HEK293T (cell line): ENCODE data around the gene NBEA.

ENCODE experiments used
- ARNT ChIP-seq: fragments of 450-650 bp; IDR thresholded peaks from 2 replicates; pipeline ENCODE4 v1.6.1; 2017; ENCODE audit warnings: mild to moderate bottlenecking
- BHLHE40 ChIP-seq: fragments of 450-650 bp; IDR thresholded peaks from 2 replicates; pipeline ENCODE4 v1.6.1; 2016; ENCODE audit warnings: mild to moderate bottlenecking, moderate library complexity, borderline replicate concordance
- ELF4 ChIP-seq: fragments of 450-650 bp; IDR thresholded peaks from 2 replicates; pipeline ENCODE4 v1.6.1; 2017; ENCODE audit warnings: antibody characterized with exemption
- FOXK2 ChIP-seq: fragments of 450-650 bp; IDR thresholded peaks from 2 replicates; pipeline ENCODE4 v1.6.1; 2016; ENCODE audit warnings: mild to moderate bottlenecking
- FOXM1 ChIP-seq: fragments of 450-650 bp; IDR thresholded peaks from 2 replicates; pipeline ENCODE4 v1.6.1; 2017; ENCODE audit warnings: mild to moderate bottlenecking, borderline replicate concordance
- HDGF ChIP-seq: fragments of 450-650 bp; IDR thresholded peaks from 2 replicates; pipeline ENCODE4 v1.6.1; 2017; ENCODE audit warnings: antibody characterized with exemption, borderline replicate concordance
- L3MBTL2 ChIP-seq: fragments of 450-650 bp; conservative IDR thresholded peaks from 2 replicates; pipeline ENCODE4 v1.6.1; 2016; ENCODE audit warnings: mild to moderate bottlenecking
- LEF1 ChIP-seq: fragments of 450-650 bp; IDR thresholded peaks from 2 replicates; pipeline ENCODE4 v1.6.1; 2017; ENCODE audit warnings: mild to moderate bottlenecking, borderline replicate concordance
- NFRKB ChIP-seq: fragments of 450-650 bp; IDR thresholded peaks from 2 replicates; pipeline ENCODE4 v1.6.1; 2016; ENCODE audit warnings: mild to moderate bottlenecking, moderate library complexity
- SP1 ChIP-seq: fragments of 450-650 bp; IDR thresholded peaks from 2 replicates; pipeline ENCODE4 v1.6.1; 2017
- SUZ12 ChIP-seq: fragments of 450-650 bp; IDR thresholded peaks from 2 replicates; pipeline ENCODE4 v1.6.1; 2016; ENCODE audit warnings: mild to moderate bottlenecking
- ZNF384 ChIP-seq: fragments of 450-650 bp; IDR thresholded peaks from 2 replicates; pipeline ENCODE4 v1.6.1; 2016
- TF ChIP-seq, protein P1 (sequence below): fragments of 450-650 bp; IDR thresholded peaks from 2 replicates; pipeline ENCODE4 v1.6.1; 2016

DNA sequence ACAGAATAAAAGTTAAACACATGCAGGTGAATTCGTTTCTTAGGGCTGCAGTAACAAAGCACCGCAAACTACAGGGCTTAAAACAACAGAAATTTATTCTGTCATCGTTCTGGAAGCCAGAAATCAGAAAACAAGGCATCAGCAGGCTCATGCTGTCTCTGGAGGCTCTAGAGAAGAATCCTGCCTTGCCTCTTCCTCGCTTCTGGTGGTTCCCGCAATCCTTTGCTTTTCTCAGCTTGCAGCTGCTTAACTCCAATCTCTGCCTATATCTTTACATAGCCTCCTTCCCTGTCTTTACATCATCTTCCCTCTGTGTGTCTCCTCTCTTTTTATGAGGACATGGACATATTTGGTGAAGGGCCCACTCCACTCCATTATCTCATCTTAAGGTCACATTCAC lies 6.2 kb upstream of the NBEA start:
- no peak for TF ChIP-seq ARNT
- TF ChIP-seq FOXM1: no peak
- TF ChIP-seq NFRKB: no peak
- no peak for TF ChIP-seq SUZ12
- TF ChIP-seq, protein P1, sequence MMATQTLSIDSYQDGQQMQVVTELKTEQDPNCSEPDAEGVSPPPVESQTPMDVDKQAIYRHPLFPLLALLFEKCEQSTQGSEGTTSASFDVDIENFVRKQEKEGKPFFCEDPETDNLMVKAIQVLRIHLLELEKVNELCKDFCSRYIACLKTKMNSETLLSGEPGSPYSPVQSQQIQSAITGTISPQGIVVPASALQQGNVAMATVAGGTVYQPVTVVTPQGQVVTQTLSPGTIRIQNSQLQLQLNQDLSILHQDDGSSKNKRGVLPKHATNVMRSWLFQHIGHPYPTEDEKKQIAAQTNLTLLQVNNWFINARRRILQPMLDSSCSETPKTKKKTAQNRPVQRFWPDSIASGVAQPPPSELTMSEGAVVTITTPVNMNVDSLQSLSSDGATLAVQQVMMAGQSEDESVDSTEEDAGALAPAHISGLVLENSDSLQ: no peak
- no peak for TF ChIP-seq SP1
- no peak for TF ChIP-seq HDGF
- no peak for TF ChIP-seq BHLHE40
- no peak for TF ChIP-seq FOXK2
- no peak for TF ChIP-seq ELF4
- TF ChIP-seq LEF1: no peak
- TF ChIP-seq ZNF384: no peak
- TF ChIP-seq L3MBTL2: no peak
